ENCODE data around the gene KMT2C.

- TF ChIP-seq CTCF (IDR thresholded peaks at IDR 0.05; ENCODE audit: low read length) (no peak), EZH2 (optimal IDR thresholded peaks at IDR 0.05; ENCODE audit: low read depth, low read length) (no peak)
These were observed 304.9 kb downstream of the KMT2C start for GRCh38 chr7:152130658-152131590.
